Kidney (tissue), 14 donors: ENCODE measurements around the gene SOBP. TPM values are rescaled to one million over a fixed set of nuclear protein-coding genes. Genes with fewer than 3 reads are reported as not detected.
A peak's percentile ranks its signal among the peaks of the same experiment; 100 is the strongest.

ENCODE experiments used
- DNase-seq, 5 donors: peaks; one replicate each; pipeline ENCODE4 v3.0.0-alpha.2; 2013 to 2020
- FAIRE-seq: peaks from 2 replicates; lab custom pipeline; 2012; peaks lifted over from hg19 to GRCh38; lab: Jason Lieb, UNC
- H3K27ac ChIP-seq, 2 donors: one replicate each; pipeline ENCODE4 v1.7.0; 2013; ENCODE audit warnings: low read depth in 2 of 2, low read length in 2 of 2, inconsistent platforms in 1 of 2
- H3K27me3 ChIP-seq: one replicate; pipeline ENCODE4 v1.7.1; 2013; ENCODE audit warnings: low read length, inconsistent platforms; ENCODE audit not compliant: control insufficient read depth, insufficient read depth
- H3K36me3 ChIP-seq, 3 donors: one replicate each; pipeline versions ENCODE4 v1.7.0 to v1.7.1; 2013; ENCODE audit warnings: low read length in 3 of 3, control low read depth in 1 of 3, inconsistent platforms in 1 of 3; ENCODE audit not compliant: insufficient read depth in 3 of 3, control insufficient read depth in 2 of 3
- H3K4me1 ChIP-seq, 3 donors: one replicate each; pipeline versions ENCODE4 v1.7.0 to v1.7.1; 2013; ENCODE audit warnings: low read length in 3 of 3, inconsistent platforms in 1 of 3, low read depth in 1 of 3; ENCODE audit not compliant: control insufficient read depth in 2 of 3, insufficient read depth in 2 of 3
- H3K4me3 ChIP-seq, 3 donors: one replicate each; pipeline versions ENCODE4 v1.7.0 to v1.8.1; 2013; ENCODE audit warnings: low read length in 3 of 3, control low read depth in 1 of 3, inconsistent platforms in 1 of 3
- H3K9ac ChIP-seq, 3 donors: one replicate each; pipeline versions ENCODE4 v1.7.0 to v1.7.1; 2013; ENCODE audit warnings: low read length in 3 of 3, control low read depth in 1 of 3, inconsistent platforms in 1 of 3
- H3K9me3 ChIP-seq, 3 donors: one replicate each; pipeline versions ENCODE4 v1.7.0 to v1.7.1; 2013; ENCODE audit warnings: low read length in 3 of 3, control low read depth in 1 of 3, inconsistent platforms in 1 of 3; ENCODE audit not compliant: control insufficient read depth in 2 of 3, insufficient read depth in 1 of 3
- intact Hi-C: fragments of 100-400 bp; cut with DNase I; formaldehyde crosslinking; loops from one replicate; pipeline ENCODE4 v1.11.1; 2022
- polyA plus RNA-seq: library from polyadenylated mRNA; stranded (reverse); fragments of 350-450 nt; fragmentation: Illumina TruSeq; extraction: RNeasy Lipid Tissue Mini Kit (QIAGEN cat#74804); gene quantifications from one replicate; pipeline ENCODE4 v1.2.3, GENCODE V29; 2014; ENCODE audit warnings: low read depth, low replicate concordance; ENCODE audit not compliant: insufficient read depth
- total RNA-seq: library from RNA; stranded (reverse); fragmentation: NEBNext Ultra II Directional; extraction: Animal tissue kit (Norgen Biotek cat#: 25700); gene quantifications from one replicate; pipeline ENCODE4 v1.2.1, GENCODE V29; 2021
- TF ChIP-seq, protein P1 (sequence below): IDR thresholded peaks from 3 replicates; pipeline ENCODE4 v1.5.1; 2012; ENCODE audit warnings: mild to moderate bottlenecking, moderate library complexity, borderline replicate concordance; ENCODE audit not compliant: insufficient read depth; ENCODE audit errors: extremely low read depth
- donor health status: control.
- donor health status: control.
- donor health status: control.
- donor health status: control.
- donor health status: control.
- donor health status: DM: yes; HTN: yes; CAD: no.
- donor health status: Normal renal cell carcinoma (clear cell type).

The SOBP gene
- total and polyA plus RNA-seq, 2 donors from 2014 or later = 5.4 to 9.5 TPM

DNA sequence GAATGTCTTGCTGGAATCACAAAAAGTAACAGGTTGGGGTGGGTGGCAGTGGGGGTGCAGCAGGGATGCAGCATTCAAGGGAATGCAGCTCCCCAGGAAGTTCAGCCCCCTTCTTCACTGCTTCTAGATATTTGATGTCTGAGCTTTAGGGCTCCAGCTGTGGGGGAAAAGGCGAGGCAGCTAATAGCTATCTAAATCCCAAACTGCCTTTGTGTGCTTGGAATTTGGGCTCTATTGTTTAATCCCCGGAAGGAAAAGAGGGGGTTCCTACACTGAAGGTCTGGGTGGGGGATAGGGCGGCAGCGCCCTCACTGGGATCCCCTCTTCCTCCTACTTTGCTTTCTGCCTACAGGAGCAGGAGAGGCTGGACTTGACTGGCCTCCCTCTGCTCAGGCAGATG lies 116.5 kb downstream of the SOBP start:
- FAIRE-seq = no peak

GRCh38 chr6:107607116-107607515 lies 117.2 kb downstream of the SOBP start:
- H3K9ac ChIP-seq = no peak overlapping the region
- FAIRE-seq (no peak), DNase-seq (no peak)

More for the DNA sequence above, 116.5 kb downstream of the SOBP start:
- Histone ChIP-seq H3K27ac (no peak overlapping the region), H3K4me3 (no peak overlapping the region), H3K4me1 (peaks cover 0 to 8% (median 2%) of the 10 kb centered on the region in 3 donors), H3K9ac (no peak overlapping the region), H3K36me3 (no peaks in the 10 kb centered on the region), H3K27me3 (no peaks in the 10 kb centered on the region), H3K9me3 (no peaks in the 10 kb centered on the region)
- intact Hi-C loops = no loop called here
- no peak for DNase-seq
- TF ChIP-seq, protein P1, sequence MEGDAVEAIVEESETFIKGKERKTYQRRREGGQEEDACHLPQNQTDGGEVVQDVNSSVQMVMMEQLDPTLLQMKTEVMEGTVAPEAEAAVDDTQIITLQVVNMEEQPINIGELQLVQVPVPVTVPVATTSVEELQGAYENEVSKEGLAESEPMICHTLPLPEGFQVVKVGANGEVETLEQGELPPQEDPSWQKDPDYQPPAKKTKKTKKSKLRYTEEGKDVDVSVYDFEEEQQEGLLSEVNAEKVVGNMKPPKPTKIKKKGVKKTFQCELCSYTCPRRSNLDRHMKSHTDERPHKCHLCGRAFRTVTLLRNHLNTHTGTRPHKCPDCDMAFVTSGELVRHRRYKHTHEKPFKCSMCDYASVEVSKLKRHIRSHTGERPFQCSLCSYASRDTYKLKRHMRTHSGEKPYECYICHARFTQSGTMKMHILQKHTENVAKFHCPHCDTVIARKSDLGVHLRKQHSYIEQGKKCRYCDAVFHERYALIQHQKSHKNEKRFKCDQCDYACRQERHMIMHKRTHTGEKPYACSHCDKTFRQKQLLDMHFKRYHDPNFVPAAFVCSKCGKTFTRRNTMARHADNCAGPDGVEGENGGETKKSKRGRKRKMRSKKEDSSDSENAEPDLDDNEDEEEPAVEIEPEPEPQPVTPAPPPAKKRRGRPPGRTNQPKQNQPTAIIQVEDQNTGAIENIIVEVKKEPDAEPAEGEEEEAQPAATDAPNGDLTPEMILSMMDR = no peak

GRCh38 chr6:107611094-107611810 lies 121.3 kb downstream of the SOBP start:
- TF ChIP-seq, protein P1 = no peak
- no peaks in the 10 kb centered on the region for H3K27me3 ChIP-seq
- H3K36me3 ChIP-seq = no peaks in the 10 kb centered on the region
- peak in 1 of 5 donors; percentile 56 for DNase-seq
- intact Hi-C loops = no loop called here
- peaks cover 0 to 4% (median 4%) of the 10 kb centered on the region in 3 donors for H3K4me1 ChIP-seq
- FAIRE-seq = no peak
- no peaks in the 10 kb centered on the region for H3K9me3 ChIP-seq
- no peak overlapping the region for H3K4me3 ChIP-seq
- H3K27ac ChIP-seq = no peak overlapping the region
- H3K9ac ChIP-seq = no peak overlapping the region

More at GRCh38 chr6:107607116-107607515, 117.2 kb downstream of the SOBP start:
- Histone ChIP-seq H3K27me3 (no peaks in the 10 kb centered on the region), H3K9me3 (no peaks in the 10 kb centered on the region), H3K36me3 (no peaks in the 10 kb centered on the region), H3K27ac (no peak overlapping the region), H3K4me3 (no peak overlapping the region), H3K4me1 (peaks cover 1 to 4% (median 2%) of the 10 kb centered on the region in 3 donors)
- intact Hi-C loops = no loop called here
- TF ChIP-seq, protein P1 = no peak
